IMR-90 (cell line): ENCODE measurements around the gene CAPZA2.

Source experiments
- CEBPB ChIP-seq: IDR thresholded peaks from 2 replicates; pipeline ENCODE4 v1.6.1; 2012; ENCODE audit warnings: low read depth, low read length, improper control_type of control experiment
- CHD1 ChIP-seq: IDR thresholded peaks from 2 replicates; pipeline ENCODE4 v1.6.1; 2012; ENCODE audit warnings: low read depth, low read length, improper control_type of control experiment
- MAFK ChIP-seq: IDR thresholded peaks from 2 replicates; pipeline ENCODE4 v1.6.1; 2012; ENCODE audit warnings: low read depth, low read length, improper control_type of control experiment
- POLR2A ChIP-seq: IDR thresholded peaks from 2 replicates; pipeline ENCODE4 v1.6.1; 2012; ENCODE audit warnings: mild to moderate bottlenecking, low read depth, low read length
- RFX5 ChIP-seq: IDR thresholded peaks from 2 replicates; pipeline ENCODE4 v1.8.0; 2012; ENCODE audit warnings: low read depth, mild to moderate bottlenecking, low read length, moderate library complexity
- TF ChIP-seq, protein P1 (sequence below): conservative IDR thresholded peaks from 2 replicates; pipeline ENCODE4 v1.5.1; 2012; ENCODE audit warnings: mild to moderate bottlenecking, low read depth, low read length, improper control_type of control experiment
- TF ChIP-seq, protein P2 (sequence below): fragments of 150-350 bp; IDR thresholded peaks from 2 replicates; pipeline ENCODE4 v1.6.1; 2017; ENCODE audit warnings: mild to moderate bottlenecking, antibody characterized with exemption, low read length, low read depth

DNA sequence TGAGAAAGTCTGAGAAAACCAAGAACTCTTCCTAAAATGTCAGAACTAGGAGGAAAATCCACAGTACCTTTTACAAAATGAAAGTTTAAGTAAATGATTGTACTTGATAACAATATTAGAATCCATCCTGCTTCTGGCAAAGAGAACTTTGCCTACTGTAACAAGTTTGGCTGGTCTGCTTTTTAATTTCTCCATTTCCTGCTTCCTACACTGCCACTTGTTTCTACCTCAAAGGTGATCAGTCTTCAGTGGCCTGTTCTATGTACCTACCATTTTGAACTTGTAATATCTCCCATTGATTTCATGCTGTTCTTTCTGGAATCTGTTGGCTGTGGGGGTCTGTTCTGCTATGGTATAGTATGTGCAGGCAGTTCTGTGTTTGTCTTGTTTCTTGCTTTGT lies 32.9 kb upstream of the CAPZA2 start:
- TF ChIP-seq, protein P1, sequence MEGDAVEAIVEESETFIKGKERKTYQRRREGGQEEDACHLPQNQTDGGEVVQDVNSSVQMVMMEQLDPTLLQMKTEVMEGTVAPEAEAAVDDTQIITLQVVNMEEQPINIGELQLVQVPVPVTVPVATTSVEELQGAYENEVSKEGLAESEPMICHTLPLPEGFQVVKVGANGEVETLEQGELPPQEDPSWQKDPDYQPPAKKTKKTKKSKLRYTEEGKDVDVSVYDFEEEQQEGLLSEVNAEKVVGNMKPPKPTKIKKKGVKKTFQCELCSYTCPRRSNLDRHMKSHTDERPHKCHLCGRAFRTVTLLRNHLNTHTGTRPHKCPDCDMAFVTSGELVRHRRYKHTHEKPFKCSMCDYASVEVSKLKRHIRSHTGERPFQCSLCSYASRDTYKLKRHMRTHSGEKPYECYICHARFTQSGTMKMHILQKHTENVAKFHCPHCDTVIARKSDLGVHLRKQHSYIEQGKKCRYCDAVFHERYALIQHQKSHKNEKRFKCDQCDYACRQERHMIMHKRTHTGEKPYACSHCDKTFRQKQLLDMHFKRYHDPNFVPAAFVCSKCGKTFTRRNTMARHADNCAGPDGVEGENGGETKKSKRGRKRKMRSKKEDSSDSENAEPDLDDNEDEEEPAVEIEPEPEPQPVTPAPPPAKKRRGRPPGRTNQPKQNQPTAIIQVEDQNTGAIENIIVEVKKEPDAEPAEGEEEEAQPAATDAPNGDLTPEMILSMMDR = no peak
- no peak for TF ChIP-seq CHD1
- no peak for TF ChIP-seq RFX5
- no peak for TF ChIP-seq POLR2A
- TF ChIP-seq MAFK = no peak
- no peak for TF ChIP-seq CEBPB
- TF ChIP-seq, protein P2, sequence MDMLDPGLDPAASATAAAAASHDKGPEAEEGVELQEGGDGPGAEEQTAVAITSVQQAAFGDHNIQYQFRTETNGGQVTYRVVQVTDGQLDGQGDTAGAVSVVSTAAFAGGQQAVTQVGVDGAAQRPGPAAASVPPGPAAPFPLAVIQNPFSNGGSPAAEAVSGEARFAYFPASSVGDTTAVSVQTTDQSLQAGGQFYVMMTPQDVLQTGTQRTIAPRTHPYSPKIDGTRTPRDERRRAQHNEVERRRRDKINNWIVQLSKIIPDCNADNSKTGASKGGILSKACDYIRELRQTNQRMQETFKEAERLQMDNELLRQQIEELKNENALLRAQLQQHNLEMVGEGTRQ = no peak
